IPS-18c (cell line): ENCODE measurements around the gene ZNF497.
A peak's percentile ranks its signal among the peaks of the same experiment; 100 is the strongest.
"Not testable (repeated sequence)": the region's sequence is repeated elsewhere in the genome, so short reads cannot be mapped to it uniquely, and the experiment has no call there.

ENCODE experiments used
- H3K4me3 ChIP-seq: 2 replicates; pipeline ENCODE4 v1.7.0; 2013; ENCODE audit warnings: low read depth, mild to moderate bottlenecking, low read length, moderate library complexity; ENCODE audit not compliant: insufficient read depth
- H3K9me3 ChIP-seq: one replicate; pipeline ENCODE4 v1.6.1; 2013; ENCODE audit warnings: mild to moderate bottlenecking, low read length, moderate library complexity; ENCODE audit not compliant: control insufficient read depth, insufficient read depth

Gene ZNF497

DNA sequence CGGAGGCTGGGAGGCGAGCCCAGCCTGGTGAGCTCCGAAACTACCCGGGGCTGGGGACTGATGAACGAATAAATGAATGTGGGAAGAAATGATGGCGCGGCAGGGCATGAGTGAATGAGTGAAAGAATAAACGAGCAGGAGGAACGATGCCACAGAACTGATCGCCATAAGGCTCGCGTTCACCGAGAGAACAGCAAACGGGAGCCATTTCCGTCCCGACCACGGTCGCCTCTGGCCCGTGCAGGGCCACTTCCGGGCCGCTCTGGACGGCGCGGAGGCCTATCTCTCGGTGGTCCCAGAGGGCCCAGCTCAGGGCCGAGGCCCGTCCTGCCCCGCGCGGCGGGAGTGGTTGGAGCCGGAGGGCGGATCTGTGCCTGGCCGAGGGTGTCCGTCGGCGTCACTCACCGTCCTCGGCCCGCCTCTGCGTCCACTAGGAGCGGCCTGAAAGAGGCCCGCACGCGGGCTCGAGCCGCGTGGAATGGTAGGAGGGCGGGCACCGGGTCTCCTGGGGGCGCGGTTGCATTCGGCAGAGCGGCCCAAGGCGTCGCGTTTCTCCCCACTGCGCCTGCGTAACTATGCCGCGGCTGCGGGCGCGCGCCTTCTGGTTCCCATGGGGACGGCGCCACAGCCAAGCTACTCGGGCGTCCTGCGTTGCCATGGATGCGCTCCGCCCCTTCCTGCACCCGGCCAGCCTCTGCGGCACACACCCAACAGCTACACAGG lies at the start of gene ZNF497:
ZNF497 (minus strand) TSS at position 480 of the 723 bp plus-strand sequence. CDS start 5,116 bp downstream, outside the sequence.
- H3K9me3 ChIP-seq: no peaks in the 10 kb centered on the region
- peak within 1 kb of the TSS; percentile 96 for H3K4me3 ChIP-seq

DNA sequence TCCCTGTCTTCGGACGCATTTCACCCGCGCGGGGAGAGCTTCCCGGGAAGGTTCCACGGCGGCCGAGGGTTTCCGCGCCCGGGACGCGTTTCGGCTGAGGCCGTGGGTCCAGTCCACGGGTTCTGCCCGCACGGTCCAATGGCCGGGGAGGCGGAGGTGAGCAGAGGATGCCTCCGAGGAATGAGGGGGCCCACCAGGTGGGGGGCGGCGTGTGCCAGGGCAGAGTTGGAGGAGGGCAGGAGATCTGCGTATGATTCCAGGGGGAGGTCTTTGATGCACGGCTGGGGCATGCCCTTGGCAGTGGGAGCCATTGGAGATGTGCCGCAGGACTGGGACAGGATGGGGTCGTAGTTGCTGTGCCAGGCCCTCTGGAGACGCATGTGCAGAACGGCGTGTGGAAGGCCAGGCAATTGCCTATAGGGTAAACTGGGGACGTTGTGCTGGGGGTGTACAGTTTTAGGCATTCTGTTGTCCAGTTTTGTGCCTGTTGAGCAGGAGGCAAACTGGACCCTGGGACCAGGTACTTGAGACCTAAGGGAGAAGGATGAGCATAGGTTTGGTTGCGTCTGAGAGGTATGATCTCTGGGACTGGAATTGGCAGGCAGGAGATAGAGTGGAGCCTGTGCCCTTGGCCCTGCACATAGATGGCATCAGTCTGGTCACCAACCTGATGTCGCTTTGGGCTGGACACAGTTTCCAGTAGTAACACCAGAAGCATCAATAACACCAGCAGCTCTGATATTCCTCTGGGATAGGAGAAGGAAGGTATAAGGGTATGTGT lies 46.6 kb upstream of the ZNF497 start:
- Histone ChIP-seq H3K4me3 (peak overlapping the region; percentile 88), H3K9me3 (no peaks in the 10 kb centered on the region)

- no peaks in the 10 kb centered on the region for H3K9me3 ChIP-seq
- peak within 1 kb of the TSS; percentile 88 for H3K4me3 ChIP-seq
Observed at GRCh38 chr19:58408152-58409009, 45.8 kb upstream of the ZNF497 start, which contains the start of gene ZNF584. Gene ZNF584, plus strand, starts transcription at chr19:58408649. Its CDS starts 499 bp downstream, at chr19:58409148.

- Histone ChIP-seq H3K9me3 (no peaks in the 10 kb centered on the region), H3K4me3 (peak overlapping the region; percentile 88)
Observed at GRCh38 chr19:58407658-58408151, 45.2 kb upstream of the ZNF497 start.

DNA sequence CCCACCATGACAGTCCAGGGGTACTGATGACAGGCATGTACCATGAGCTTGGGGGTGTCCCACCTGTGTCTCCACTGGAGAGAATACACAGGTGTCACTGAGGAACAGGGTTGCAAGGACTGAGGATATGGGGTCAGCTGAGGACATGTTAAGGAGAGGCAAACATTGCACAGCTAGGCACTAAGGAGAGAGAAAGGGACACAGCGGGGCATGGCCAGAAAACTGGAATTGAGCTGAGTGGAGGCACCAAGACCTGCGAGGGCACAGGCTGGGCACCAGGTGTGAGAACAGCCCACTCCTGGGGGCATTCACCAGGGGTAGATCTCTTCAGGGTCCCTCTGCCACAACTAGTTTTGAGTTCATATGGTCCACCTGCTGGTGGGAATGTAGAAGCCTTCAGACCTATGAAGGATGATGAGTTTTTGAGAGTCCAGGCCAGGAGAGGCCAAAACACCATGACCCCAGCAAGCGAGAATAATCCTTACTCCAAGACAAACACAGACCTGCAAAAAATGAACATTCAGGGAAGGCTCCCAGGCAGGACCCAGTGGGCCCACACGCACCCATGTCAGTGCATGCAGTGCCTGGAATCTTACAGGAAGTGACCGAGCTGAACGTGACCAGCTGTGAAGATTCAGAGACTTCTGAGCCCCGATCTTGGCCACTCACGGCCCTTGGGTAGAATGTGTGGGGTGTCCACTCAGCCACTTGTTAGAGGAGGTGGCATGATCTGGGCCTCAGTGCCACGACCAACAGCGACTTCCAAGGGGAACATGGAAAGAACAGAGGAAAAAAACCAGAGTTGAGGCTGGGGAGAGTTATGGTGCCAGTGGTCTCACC lies 44.5 kb upstream of the ZNF497 start:
- Histone ChIP-seq H3K4me3 (peak overlapping the region; percentile 88; the same call in 1 of the 2 replicates), H3K9me3 (no peaks in the 10 kb centered on the region)

- H3K9me3 ChIP-seq: not testable (repeated sequence)
Observed at GRCh38 chr19:58403920-58404478, 41.4 kb upstream of the ZNF497 start.

GRCh38 chr19:58401840-58402421 lies 39.4 kb upstream of the ZNF497 start:
- H3K4me3 ChIP-seq: peak overlapping the region; percentile 73
- H3K9me3 ChIP-seq: no peaks in the 10 kb centered on the region

More at GRCh38 chr19:58403920-58404478, 41.4 kb upstream of the ZNF497 start:
- H3K4me3 ChIP-seq: not testable (repeated sequence)

- Histone ChIP-seq H3K4me3 (peak overlapping the region; percentile 73), H3K9me3 (no peaks in the 10 kb centered on the region)
Observed at GRCh38 chr19:58400916-58401839, 38.6 kb upstream of the ZNF497 start.

DNA sequence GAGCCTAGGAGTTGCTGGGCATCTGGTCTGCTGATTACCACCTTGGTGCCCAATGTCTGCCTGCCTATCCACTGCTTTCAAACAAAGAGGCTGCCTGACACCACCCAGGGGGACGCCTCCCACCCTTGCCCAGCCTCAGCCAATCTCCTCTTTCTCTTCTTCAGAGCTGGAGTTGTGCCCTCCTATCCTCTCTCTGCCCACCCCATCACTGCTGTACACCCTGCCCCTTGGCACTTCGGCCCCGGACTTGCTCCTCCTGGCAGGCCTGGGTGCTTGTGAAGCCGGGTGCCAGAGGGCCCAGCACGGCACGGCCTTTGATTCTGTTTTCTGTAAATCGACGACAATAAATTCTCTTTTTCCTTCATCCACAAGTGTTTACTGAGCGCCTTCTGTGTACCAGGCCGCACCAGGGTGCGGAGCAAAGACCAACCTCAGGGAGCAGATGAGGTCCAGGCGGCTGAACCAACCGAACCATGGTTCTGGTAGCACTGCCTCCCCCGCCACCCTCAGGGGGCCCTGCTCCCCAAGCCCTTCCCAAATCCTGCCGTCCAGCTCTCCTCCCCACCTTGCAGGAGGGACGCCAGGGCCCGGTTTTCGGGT lies 37.9 kb upstream of the ZNF497 start:
- peak overlapping the region; percentile 42 for H3K4me3 ChIP-seq
- H3K9me3 ChIP-seq: no peaks in the 10 kb centered on the region

DNA sequence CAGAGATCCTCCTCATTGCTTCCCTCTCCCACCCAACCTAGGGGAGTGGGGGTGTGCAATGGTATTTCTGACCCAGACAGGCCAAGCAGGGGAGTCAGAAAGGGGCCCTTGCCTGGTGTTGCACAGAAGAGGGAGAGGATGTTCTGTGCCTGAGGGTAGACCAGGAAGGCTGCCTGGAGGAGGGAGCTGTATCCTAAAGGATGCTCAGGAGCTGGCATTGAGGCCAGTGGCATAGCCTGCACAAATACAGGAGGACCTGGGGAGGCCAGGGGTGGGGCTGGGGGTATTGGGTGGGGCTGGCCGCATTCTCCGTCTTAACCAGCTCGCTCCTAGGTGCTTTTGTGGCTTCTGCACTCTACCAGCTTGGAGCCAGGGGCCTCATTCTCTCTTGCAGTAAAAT lies 37.4 kb upstream of the ZNF497 start:
- no peak overlapping the region for H3K4me3 ChIP-seq
- H3K9me3 ChIP-seq: no peaks in the 10 kb centered on the region

- Histone ChIP-seq H3K9me3 (no peaks in the 10 kb centered on the region), H3K4me3 (no peak overlapping the region)
Observed at GRCh38 chr19:58398545-58398944, 36.0 kb upstream of the ZNF497 start.

DNA sequence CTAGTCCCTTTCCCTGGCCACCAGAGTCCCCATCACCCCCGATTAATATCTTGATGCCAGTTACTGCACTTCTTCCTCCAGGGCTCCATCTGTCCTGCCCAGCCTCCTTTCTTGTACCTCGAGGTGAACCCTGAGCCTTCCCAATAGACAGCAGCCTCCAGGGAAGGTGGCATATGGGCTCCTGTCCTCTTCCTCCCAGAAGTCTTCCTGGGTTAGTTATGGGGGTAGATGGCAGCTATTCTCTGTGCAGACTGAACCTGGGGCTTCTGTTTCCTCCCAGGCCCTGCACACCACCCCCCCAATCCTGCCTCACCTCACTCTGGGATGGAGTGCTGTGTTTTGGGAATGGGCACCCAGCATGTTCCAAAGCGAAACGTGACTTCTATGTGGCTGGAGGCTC lies 35.5 kb upstream of the ZNF497 start:
- no peaks in the 10 kb centered on the region for H3K9me3 ChIP-seq
- H3K4me3 ChIP-seq: no peak overlapping the region

- no peaks in the 10 kb centered on the region for H3K9me3 ChIP-seq
- H3K4me3 ChIP-seq: peak overlapping the region; percentile 3; the same call in 1 of the 2 replicates
Observed at GRCh38 chr19:58397533-58398037, 35.0 kb upstream of the ZNF497 start.

DNA sequence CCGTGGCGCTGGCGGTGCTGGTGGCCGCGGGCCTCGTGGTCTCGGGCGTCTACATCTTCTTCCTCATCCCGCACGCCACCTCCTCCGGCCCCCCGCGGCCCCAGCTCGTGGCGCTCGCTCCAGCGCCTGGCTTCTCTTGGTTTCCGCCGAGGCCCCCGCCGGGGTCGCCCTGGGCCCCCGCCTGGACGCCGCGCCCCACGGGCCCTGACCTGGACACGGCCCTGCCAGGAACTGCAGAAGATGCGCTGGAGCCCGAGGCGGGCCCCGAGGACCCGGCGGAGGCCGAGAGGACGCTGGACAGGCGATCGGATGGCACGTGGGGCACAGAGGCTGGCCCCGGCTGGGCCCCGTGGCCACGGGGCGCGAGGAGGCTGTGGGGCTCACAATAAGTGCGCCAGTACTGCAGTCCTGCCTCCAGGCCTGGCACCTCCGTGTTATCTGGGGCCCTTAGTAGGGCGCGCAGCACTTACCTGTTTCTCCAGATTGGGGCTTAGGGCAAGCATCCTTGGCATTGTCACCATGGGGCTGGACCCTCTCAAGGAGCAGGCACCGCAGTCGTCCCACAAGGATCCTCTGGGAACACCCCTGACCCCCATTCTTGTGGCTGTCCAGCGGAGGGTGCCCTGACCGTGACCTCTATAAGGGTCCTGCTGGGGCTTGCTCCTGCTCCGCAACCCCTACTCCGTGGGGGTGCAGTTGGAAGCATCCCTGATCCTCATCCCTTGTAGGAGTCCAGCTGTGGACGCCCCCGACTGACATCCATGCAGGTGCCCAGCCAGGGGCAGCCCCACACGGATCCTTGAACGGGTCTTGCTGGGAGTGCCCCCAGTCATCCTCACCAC lies 34.4 kb upstream of the ZNF497 start:
- peak overlapping the region; percentile 36 for H3K4me3 ChIP-seq
- no peaks in the 10 kb centered on the region for H3K9me3 ChIP-seq
